GM18505 (cell line): ENCODE measurements around the gene TUB.

Experiments
- ATAC-seq: cut with Tn5 transposase; IDR thresholded peaks from one replicate; pipeline ENCODE4 v1.9.1; 2021; ENCODE audit not compliant: unreplicated experiment
- POLR2A ChIP-seq: IDR thresholded peaks from 4 replicates; pipeline ENCODE4 v1.6.1; 2011; ENCODE audit warnings: borderline replicate concordance; ENCODE audit not compliant: insufficient read depth, insufficient read length; ENCODE audit errors: extremely low read depth

Gene TUB, protein sequence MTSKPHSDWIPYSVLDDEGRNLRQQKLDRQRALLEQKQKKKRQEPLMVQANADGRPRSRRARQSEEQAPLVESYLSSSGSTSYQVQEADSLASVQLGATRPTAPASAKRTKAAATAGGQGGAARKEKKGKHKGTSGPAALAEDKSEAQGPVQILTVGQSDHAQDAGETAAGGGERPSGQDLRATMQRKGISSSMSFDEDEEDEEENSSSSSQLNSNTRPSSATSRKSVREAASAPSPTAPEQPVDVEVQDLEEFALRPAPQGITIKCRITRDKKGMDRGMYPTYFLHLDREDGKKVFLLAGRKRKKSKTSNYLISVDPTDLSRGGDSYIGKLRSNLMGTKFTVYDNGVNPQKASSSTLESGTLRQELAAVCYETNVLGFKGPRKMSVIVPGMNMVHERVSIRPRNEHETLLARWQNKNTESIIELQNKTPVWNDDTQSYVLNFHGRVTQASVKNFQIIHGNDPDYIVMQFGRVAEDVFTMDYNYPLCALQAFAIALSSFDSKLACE

DNA sequence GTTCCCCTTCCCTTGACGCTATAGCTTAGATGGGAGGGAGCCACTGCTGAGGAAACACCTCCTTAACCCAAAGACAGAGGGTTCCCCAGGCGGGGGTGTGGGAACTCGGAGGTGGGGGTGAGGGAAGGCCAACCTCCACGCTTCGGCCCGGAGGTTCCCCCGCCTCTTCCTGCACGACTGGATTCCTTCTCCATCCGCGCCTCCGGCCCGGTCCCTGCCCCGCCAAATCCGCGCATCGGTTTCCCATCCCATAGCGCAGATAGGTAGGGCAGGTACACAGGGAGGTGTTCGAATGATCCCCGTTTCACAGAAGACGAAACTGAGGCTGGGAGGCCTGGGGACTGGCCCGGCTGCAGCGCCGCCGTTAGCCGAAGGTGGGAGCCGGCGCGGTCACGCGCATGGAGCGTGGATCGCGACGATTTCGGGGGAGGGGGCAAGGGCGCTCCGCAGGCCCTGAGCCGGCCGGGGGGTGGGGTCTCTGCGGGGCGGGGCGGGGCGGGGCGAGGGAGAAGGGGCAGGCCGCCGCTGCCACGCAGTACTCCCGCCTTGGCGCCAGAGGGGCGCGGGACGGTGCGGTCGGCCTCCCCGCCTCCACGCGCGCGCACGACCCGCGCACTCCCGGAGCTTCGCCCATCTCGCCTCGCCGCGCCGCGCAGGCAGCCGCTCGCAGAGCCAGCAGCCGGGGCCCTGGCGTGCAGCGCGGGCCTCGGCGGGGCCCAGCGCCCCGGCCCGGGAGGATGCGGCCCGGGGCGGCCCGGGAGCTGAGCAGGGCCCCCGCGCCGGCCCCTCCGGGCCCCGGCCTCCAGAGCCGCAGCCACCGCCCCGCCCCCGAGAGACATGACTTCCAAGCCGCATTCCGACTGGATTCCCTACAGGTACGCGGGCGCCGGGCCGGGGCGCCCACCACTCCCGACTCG lies at the start of gene TUB:
Gene TUB (plus strand): TSS at position 538 of the 917 bp plus-strand sequence. CDS start 300 bp downstream, at position 838.
- TF ChIP-seq POLR2A = no peak
- ATAC-seq = no peak

DNA sequence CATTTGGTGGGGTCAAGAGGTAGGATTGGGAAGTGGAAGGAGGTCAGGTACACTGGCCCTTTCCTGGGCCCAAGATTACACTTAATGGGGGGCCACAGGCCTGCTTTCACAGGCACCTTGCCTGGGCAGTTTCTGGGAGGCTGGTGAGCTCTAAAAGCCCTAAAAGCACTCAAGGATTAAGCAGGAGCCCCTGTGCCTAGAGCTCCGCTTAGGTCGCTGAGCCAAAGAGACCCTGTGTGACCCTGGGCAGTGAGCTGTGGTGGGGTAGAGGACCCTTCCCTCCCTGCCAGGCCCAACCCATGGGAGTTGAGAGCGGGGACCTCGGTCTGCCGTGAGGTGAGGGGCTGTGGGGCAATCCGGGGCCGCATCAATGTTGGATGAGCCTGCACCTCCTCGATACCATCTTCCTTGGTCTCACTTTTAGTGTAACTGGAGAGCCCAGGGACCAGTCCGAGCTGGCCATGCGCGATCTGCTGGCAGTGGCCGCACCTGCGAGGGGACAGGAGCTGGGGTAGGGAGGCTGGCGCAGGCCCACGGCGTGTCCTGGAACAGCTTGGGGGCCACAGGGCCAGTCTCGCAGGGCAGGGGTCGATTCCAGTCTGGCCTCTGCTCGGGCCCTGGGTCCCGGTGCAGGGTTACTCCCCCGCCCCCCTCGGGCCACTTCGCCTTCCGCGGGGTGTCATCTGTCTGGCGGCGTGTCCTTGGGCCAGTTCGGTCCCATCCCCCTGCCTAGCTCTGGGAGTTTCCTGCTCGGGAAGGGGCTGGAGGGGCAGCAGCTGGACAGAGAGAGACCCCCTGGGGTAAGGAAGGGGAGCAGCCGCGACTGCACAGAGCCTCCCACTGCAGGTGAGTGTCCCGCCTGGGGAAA lies 49.5 kb upstream of the TUB start:
- no peak for ATAC-seq
- no peak for TF ChIP-seq POLR2A

DNA sequence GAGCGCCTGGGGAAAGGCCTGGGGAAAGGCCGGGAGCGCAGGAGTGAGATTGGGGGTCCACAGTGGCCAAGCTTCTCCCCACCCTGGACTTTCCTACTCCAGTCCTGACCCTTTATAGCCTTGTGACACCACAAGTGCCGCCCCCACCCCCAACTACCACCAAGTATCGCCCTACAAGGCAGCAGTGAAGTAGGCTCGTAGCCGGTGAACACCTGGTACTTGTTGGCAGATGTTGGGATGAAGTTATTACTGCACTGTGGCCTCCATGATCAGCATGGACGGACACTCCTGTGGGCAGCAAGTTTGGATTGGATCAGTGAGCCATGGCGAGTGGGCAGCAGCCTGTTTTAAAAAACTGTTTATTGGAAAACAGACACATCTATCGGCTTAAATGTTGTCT lies 48.9 kb upstream of the TUB start:
- ATAC-seq = no peak
- TF ChIP-seq POLR2A = no peak

DNA sequence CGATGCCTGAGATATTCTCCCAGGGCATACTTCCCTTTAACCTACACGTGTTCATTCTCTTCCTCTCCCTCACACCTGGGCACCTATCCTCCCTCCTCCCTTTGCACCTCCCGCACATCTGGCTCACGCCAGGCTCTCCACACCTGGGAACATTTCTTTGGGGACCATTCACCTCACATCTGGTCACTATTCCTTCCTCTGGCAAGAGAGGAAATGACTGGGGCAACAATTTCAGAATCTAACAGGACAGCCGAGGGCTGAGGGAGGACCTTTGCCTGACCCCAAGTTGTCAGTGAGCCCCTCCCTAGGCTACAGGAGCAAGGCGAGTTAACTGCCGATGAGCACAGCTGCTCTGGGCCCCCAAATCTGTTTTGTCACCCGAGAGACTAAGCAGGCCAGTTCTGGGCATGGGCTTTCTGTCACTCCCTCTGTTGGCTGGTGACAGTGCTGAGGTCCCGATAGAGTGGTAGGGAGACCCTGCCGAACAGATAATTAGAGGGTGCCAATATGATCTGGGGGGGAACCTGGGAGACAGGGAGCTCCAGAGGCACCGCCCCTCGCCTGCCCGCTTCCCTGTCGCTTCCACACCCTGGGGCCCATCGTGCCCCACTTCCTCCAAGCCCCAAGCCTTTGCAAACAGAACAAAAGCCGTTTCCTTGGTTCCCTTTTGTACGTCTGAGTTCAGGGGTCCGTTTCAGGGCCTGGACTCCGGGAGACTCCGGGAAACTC lies 48.3 kb upstream of the TUB start:
- no peak for TF ChIP-seq POLR2A
- no peak for ATAC-seq

DNA sequence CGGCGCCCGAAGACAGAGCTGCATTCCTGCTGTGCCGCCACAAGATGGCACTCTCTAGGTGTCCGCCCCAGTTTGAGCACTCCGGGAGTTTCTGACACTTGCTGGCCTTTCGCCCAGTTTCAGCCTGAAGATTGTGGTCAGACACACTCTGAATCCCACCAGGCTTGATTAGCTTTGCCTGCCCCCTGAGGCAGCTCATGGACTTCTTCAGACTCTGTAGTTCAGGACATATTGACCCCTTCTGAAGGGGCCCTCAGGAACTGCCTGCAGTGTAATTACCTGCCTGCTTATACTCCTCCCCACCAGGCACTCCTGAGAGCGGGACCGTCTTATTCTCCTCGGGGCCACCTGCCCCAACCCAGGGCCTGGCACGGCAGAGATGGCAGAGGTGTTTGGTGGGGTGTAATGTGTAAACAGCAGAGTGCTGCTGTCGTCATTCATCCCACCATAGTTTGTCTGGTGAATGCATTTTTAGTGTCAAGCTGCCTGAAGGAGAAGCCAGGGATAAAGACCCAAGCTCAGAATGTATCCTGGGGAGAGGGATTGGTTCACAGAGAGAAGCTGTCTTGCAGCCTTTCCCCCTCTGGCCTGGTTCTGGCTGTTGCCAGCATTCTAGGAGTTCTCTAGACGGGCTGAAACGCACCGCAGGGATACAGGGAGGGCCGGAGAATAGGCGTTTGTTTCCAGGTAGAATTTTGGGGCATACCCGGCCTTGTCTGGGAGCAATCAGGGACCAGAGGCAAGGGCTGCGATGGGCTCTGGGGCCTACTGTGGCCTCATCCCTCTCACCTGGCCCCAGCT lies 47.5 kb upstream of the TUB start:
- ATAC-seq = no peak
- no peak for TF ChIP-seq POLR2A

DNA sequence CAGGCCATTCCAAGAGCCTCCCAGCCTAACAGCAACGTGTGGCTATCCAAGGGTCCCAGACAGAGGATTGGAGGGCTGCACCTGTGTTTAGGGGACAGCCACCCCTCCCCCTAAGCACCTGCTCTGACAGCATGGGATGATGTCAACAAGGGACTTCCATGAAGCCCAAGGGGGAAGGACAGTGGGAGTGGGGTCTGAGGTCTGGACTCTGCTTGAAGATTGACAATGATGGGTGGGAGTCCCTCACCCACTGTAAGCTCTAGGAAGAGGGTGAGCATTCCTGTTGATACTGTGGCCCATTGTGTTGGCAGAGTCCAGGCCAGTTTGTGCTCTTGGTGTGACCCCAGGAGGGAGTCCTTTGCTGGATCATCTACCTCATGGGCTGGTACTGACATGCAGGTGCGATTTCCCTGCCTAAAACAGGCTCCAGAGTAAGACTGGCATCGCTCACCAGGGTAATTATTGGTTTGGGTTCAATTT lies 46.9 kb upstream of the TUB start:
- ATAC-seq = no peak
- TF ChIP-seq POLR2A = no peak

DNA sequence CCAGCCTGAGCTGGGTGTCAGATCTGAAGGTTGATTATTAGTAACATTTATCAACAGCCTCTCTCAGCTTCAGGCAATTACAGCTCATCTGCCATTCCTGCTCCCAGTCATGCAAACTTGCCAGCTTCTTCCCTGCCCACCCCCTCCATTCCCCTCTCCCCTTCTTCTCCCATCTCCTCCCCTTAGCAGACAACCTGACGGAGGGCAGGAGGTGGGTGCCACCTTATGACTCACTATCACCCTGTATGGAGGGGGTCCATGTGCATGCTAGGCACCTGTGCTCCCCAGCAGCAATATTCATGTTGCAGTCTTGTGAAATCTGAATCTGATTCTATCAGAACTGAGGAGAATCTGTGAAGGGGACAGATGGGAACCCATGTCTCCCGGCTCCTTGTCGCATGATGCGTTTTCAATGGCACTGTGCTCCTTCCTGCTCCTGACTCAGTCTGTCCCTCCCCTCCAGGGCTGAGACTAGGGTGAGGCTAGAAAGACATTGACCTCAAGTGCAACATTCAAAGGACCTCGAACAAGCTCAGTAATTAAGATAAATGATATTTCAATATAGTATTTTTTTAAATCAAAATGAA lies 46.3 kb upstream of the TUB start:
- no peak for ATAC-seq
- TF ChIP-seq POLR2A = no peak

DNA sequence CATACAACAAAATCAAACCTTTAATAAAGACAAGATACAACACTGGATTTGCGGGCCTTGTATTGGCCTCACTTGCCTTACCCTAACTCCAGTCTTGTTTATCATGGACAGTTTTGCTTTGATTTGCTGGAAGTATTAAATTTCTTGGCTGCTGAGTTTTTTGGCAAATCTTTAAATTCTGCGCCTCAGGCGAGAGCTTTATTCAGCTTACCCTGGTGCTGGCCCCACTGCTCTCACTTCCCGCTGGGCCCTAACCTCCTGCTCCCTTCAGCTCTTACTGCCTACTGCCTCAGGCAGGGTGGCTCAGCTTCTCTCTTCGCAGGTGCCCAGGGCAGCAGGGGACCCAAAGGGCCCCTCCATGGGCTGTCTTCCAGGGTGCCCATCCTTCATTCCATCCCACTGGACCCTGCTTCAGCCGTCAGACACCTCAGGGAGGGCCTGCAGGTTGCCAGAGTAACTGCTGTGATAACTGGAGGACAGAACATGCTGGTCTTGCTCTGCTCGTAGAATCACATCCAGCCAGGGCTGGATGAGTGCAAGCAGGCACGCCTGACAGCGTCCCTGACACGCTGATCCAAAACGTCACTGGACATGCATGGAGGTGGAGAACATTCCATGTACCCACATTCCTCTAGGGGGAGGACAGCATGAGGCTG lies 45.7 kb upstream of the TUB start:
- TF ChIP-seq POLR2A = no peak
- no peak for ATAC-seq

DNA sequence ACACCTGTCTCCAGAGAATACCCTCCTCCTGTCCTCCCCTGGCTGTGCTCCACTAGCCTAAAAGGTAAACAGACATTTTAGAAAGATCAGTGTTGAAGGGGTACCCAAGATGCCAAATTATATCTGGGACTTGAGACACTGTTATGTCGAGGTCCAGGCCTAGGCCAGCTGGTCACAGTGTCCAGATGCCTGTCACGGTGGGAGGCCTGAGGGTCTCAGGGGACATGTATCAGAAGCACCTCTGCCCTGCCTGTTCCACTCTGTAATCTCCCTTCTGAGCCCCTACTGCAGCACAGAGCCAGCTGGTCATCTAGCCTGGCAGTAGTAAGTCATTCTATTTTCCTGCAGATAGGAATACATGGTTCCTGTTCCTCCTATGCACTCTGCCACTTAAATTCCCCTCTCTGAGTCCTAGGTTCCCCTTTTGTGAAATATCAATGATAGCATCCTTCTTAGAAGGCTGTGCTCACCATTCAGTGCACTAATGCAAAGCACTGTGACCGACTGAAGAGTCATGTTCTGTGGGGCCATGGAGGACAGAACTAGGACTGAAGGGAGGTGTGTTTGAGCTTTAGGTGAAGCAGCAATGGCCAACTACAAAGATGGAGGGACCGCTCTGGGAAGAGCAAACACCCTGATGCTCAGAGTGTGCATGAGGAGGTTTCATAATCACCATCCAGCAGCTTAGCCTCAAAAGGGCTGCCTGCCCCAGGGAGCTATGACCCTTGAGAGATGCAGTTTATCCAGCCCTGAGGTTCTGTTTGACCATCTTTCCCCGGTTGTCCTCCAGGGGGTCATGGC lies 44.8 kb upstream of the TUB start:
- TF ChIP-seq POLR2A = no peak
- no peak for ATAC-seq

DNA sequence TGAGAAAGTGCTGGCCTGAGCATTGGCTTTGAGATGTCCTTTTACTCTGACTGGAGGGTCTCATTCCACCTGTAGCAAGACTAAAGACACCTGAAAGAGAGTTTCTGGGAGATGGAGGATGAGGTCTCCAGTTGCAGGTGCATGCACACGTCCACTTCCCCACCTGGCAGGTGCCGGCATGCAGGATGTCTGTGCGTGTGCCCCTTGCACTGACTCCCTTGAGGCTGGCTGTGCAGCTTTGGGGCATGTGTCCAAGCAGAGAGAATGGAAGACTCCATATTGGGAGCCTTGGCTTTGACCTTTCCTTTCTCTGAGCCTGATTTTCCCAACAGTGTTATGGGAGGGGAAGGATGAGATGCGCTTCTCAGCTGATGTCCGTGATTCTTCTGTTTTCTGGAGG lies 44.0 kb upstream of the TUB start:
- TF ChIP-seq POLR2A = no peak
- no peak for ATAC-seq
